Measurements from ENCODE around the gene NPTXR. TPM values are rescaled to one million over a fixed set of nuclear protein-coding genes. Genes with fewer than 3 reads are reported as not detected.
A peak's percentile ranks its signal among the peaks of the same experiment; 100 is the strongest.

NPTXR gene
- total RNA-seq, 1 experiment from 2014 or later, result 129 TPM

DNA sequence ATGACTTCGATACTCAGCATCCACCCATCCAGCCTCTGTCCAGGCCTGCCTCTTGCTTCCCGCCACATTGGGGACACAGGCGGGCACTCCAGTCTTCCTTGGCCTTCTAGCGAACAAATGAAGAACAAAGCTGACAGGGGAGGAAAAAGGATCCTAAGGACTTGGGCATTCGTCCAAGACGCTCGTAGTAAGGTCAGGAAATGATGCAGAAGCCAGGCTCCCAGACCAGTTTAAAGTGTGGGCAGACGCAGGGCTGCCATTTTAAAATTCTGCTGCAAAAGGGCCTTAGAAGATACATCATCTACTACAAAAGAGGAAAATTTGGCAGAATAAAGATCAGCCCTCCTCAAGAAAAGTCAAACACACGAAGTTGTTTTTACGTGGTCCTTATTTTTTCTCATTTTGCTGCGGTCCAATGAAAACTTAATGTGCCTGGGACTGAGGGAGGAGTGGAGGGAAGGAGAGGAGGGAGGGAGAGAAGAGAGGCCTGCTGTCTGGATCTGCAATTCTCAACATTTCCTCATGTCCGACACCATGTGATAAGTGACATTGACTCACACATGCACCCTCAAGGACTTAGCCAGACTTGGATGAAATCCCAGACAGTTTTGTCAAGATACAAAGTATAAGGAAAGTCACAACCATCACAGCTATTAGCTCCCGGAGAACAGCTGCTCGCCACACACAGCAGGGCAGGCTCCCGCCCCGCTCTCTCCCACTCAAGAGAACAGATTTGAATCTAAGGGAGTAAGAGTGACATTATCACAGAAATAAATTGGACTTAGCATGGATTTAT, 55.6 kb downstream of the NPTXR start:
- Histone ChIP-seq H3K36me3 (ENCODE audit: insufficient read depth, low read length, poor library complexity, severe bottlenecking) (peaks cover 7% of the 10 kb centered on the region), H3K9me3 (ENCODE audit: low read depth, low read length, poor library complexity, severe bottlenecking) (no peaks in the 10 kb centered on the region), H3K27ac (ENCODE audit: low read depth, low read length, poor library complexity, severe bottlenecking) (peak overlapping the region; percentile 53), H3K4me3 (ENCODE audit: low read depth, low read length, poor library complexity, severe bottlenecking) (no peak overlapping the region), H3K4me1 (ENCODE audit: insufficient read depth, low read length, poor library complexity, severe bottlenecking) (peaks cover 40% of the 10 kb centered on the region), H3K27me3 (replicated peaks; ENCODE audit: insufficient read depth, low read depth, low read length, poor library complexity) (no peaks in the 10 kb centered on the region)
- intact Hi-C loops (cut with micrococcal nuclease; ENCODE audit: unreplicated experiment), result no loop called here
- ChIA-PET CTCF (interaction anchor here (0.5 kb wide), 1 partner anchor 83 kb away, joined by 3 read pairs; no protein-coding TSS in a partner anchor), POLR2A (ENCODE audit: low non-redundant PET) (no interaction called here)
- DNase-seq (ENCODE audit: low spot score), result peak; percentile 84
- no peak for TF ChIP-seq EZH2 (IDR thresholded peaks at IDR 0.05; ENCODE audit: borderline replicate concordance, low read depth, low read length, poor library complexity, severe bottlenecking)
- TF ChIP-seq, protein P1, sequence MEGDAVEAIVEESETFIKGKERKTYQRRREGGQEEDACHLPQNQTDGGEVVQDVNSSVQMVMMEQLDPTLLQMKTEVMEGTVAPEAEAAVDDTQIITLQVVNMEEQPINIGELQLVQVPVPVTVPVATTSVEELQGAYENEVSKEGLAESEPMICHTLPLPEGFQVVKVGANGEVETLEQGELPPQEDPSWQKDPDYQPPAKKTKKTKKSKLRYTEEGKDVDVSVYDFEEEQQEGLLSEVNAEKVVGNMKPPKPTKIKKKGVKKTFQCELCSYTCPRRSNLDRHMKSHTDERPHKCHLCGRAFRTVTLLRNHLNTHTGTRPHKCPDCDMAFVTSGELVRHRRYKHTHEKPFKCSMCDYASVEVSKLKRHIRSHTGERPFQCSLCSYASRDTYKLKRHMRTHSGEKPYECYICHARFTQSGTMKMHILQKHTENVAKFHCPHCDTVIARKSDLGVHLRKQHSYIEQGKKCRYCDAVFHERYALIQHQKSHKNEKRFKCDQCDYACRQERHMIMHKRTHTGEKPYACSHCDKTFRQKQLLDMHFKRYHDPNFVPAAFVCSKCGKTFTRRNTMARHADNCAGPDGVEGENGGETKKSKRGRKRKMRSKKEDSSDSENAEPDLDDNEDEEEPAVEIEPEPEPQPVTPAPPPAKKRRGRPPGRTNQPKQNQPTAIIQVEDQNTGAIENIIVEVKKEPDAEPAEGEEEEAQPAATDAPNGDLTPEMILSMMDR (conservative IDR thresholded peaks at IDR 0.05; ENCODE audit: low read depth, low read length), result no peak
- BruUV-seq (replicated peaks), result no TSS peak

DNA sequence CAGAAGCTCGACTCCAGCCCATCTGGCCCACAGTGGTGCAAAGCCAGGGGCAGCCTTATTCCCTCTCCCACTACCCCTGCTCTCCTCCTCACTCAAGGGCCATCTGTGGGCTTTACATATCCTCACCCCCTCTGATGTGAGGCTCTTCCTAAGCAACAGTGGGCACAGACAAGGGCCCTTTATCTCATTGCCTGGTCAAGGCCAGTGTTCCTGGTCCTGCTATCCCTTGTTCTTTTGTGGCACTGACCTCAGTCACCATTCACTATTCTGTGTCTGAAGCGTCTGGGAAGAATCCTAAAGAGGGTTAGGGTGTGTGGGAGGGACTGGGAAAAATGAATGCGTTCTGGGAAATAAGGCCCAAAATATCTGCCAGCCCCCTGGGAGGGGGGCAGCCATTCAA, 57.2 kb downstream of the NPTXR start:
- intact Hi-C loops (cut with micrococcal nuclease; ENCODE audit: unreplicated experiment), result no loop called here
- no peak for DNase-seq (ENCODE audit: low spot score)
- Histone ChIP-seq H3K4me3 (ENCODE audit: low read depth, low read length, poor library complexity, severe bottlenecking) (no peak overlapping the region), H3K36me3 (ENCODE audit: insufficient read depth, low read length, poor library complexity, severe bottlenecking) (peaks cover 7% of the 10 kb centered on the region), H3K4me1 (ENCODE audit: insufficient read depth, low read length, poor library complexity, severe bottlenecking) (peaks cover 56% of the 10 kb centered on the region), H3K27me3 (replicated peaks; ENCODE audit: insufficient read depth, low read depth, low read length, poor library complexity) (no peaks in the 10 kb centered on the region), H3K9me3 (ENCODE audit: low read depth, low read length, poor library complexity, severe bottlenecking) (no peaks in the 10 kb centered on the region), H3K27ac (ENCODE audit: low read depth, low read length, poor library complexity, severe bottlenecking) (peak overlapping the region; percentile 49)
- ChIA-PET CTCF (no interaction called here), POLR2A (ENCODE audit: low non-redundant PET) (no interaction called here)
- TF ChIP-seq EZH2 (IDR thresholded peaks at IDR 0.05; ENCODE audit: borderline replicate concordance, low read depth, low read length, poor library complexity, severe bottlenecking), result no peak
- TF ChIP-seq, protein P1 (conservative IDR thresholded peaks at IDR 0.05; ENCODE audit: low read depth, low read length), result no peak
- no TSS peak for BruUV-seq (replicated peaks)

DNA sequence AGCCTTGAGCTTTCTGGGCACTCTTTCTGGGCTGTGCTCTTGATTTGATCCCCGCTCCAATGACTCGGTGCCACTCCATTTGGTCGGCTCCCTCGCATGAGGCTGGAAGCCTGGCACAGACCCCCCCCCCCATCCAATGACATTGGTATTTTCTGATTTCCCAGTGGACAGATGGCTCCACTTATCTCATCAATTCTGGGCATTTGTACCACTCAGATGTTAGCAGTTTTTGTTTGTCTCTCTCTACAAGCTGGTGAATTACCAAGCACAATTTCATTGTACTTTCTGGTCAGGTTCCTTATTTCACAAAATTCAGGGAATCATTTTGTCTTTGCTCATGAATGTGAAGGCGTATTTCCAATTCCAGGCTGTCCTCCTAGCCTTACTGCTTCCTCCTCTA, 59.0 kb downstream of the NPTXR start:
- Histone ChIP-seq H3K36me3 (ENCODE audit: insufficient read depth, low read length, poor library complexity, severe bottlenecking) (peaks cover 16% of the 10 kb centered on the region), H3K9me3 (ENCODE audit: low read depth, low read length, poor library complexity, severe bottlenecking) (no peaks in the 10 kb centered on the region), H3K27me3 (replicated peaks; ENCODE audit: insufficient read depth, low read depth, low read length, poor library complexity) (no peaks in the 10 kb centered on the region), H3K27ac (ENCODE audit: low read depth, low read length, poor library complexity, severe bottlenecking) (peak overlapping the region; percentile 57), H3K4me1 (ENCODE audit: insufficient read depth, low read length, poor library complexity, severe bottlenecking) (peaks cover 61% of the 10 kb centered on the region), H3K4me3 (ENCODE audit: low read depth, low read length, poor library complexity, severe bottlenecking) (no peak overlapping the region)
- CTCF ChIA-PET, result interaction anchor here (0.6 kb wide), 1 partner anchor 218 kb away, joined by 6 read pairs; no protein-coding TSS in a partner anchor
- TF ChIP-seq, protein P1 (conservative IDR thresholded peaks at IDR 0.05; ENCODE audit: low read depth, low read length), result no peak
- no peak for TF ChIP-seq EZH2 (IDR thresholded peaks at IDR 0.05; ENCODE audit: borderline replicate concordance, low read depth, low read length, poor library complexity, severe bottlenecking)
- no TSS peak for BruUV-seq (replicated peaks)
- intact Hi-C loops (cut with micrococcal nuclease; ENCODE audit: unreplicated experiment), result no loop called here
- POLR2A ChIA-PET (ENCODE audit: low non-redundant PET), result interaction anchor here (0.7 kb wide), 1 partner anchor 321 kb away, joined by 9 read pairs; no protein-coding TSS in a partner anchor
- DNase-seq (ENCODE audit: low spot score), result no peak
